H1 (cell line): ENCODE data around the gene TBCE. TPM values are rescaled to one million over a fixed set of nuclear protein-coding genes. Genes with fewer than 3 reads are reported as not detected.

Source experiments
- polyA plus RNA-seq, 7 experiments: library from polyadenylated mRNA; depleted of rRNA in 3 of 7; stranded (reverse) in 5 of 7; unstranded in 2 of 7; fragments of >200 nt in 5 of 7; fragments of 200-250 nt in 2 of 7; gene quantifications; 1 replicate in 5 of 7; 2 replicates in 1 of 7; 4 replicates in 1 of 7; pipeline versions ENCODE4 v1.2.1 to v1.2.3, GENCODE V29; 2011 to 2013; ENCODE audit warnings: missing spikeins in 2 of 7, mixed read lengths in 2 of 7
- total RNA-seq: library from RNA; stranded (reverse); fragmentation: NEBNext Ultra II Directional; extraction: Animal tissue kit (Norgen Biotek cat#: 25700); gene quantifications from 2 replicates; pipeline ENCODE4 v1.2.1, GENCODE V29; 2021
- TF ChIP-seq, protein P1 (sequence below): fragments of 300-600 bp; sonication (generic); IDR thresholded peaks from 2 replicates; pipeline ENCODE4 v1.7.1; 2012; ENCODE audit warnings: low read length, moderate library complexity, mild to moderate bottlenecking, inconsistent platforms; ENCODE audit not compliant: insufficient replicate concordance

The TBCE gene
- total and polyA plus RNA-seq, 2 of the 8 experiments (the other 6 are each of a cell fraction or from before 2014, with no cell fraction given), result 22.7 to 42.9 TPM

DNA sequence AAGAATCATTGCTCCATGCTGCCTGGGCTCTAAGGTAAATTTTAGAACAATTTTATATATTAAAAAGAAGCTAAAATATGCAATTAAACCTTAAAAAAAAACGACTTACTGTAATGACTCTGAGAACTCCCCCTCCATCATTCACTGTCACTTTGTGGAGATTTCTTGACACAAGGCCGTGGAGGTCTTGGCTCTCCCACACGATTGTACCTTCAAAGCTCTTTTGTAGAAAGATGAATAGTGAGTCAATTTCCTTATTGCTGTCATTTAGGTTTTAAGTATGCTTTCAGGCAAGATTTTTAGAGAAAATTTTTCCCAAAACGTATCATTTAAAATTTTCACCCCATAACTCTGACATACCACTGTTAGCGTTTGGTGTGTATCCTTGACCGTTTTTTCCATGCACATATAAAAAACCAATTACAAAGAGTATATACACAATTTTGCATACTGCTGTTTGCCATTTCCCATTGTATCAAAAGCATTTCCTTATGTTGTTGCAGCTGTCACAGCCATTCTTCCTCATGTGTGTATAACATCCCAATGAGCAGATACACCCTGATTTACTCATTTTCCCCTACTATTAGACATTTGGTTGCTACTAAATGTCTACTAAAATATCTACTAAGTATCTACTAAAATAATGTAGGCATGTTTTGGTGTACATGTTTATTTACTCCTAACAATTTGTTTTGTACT, 103.7 kb downstream of the TBCE start (continued):
- TF ChIP-seq, protein P1, sequence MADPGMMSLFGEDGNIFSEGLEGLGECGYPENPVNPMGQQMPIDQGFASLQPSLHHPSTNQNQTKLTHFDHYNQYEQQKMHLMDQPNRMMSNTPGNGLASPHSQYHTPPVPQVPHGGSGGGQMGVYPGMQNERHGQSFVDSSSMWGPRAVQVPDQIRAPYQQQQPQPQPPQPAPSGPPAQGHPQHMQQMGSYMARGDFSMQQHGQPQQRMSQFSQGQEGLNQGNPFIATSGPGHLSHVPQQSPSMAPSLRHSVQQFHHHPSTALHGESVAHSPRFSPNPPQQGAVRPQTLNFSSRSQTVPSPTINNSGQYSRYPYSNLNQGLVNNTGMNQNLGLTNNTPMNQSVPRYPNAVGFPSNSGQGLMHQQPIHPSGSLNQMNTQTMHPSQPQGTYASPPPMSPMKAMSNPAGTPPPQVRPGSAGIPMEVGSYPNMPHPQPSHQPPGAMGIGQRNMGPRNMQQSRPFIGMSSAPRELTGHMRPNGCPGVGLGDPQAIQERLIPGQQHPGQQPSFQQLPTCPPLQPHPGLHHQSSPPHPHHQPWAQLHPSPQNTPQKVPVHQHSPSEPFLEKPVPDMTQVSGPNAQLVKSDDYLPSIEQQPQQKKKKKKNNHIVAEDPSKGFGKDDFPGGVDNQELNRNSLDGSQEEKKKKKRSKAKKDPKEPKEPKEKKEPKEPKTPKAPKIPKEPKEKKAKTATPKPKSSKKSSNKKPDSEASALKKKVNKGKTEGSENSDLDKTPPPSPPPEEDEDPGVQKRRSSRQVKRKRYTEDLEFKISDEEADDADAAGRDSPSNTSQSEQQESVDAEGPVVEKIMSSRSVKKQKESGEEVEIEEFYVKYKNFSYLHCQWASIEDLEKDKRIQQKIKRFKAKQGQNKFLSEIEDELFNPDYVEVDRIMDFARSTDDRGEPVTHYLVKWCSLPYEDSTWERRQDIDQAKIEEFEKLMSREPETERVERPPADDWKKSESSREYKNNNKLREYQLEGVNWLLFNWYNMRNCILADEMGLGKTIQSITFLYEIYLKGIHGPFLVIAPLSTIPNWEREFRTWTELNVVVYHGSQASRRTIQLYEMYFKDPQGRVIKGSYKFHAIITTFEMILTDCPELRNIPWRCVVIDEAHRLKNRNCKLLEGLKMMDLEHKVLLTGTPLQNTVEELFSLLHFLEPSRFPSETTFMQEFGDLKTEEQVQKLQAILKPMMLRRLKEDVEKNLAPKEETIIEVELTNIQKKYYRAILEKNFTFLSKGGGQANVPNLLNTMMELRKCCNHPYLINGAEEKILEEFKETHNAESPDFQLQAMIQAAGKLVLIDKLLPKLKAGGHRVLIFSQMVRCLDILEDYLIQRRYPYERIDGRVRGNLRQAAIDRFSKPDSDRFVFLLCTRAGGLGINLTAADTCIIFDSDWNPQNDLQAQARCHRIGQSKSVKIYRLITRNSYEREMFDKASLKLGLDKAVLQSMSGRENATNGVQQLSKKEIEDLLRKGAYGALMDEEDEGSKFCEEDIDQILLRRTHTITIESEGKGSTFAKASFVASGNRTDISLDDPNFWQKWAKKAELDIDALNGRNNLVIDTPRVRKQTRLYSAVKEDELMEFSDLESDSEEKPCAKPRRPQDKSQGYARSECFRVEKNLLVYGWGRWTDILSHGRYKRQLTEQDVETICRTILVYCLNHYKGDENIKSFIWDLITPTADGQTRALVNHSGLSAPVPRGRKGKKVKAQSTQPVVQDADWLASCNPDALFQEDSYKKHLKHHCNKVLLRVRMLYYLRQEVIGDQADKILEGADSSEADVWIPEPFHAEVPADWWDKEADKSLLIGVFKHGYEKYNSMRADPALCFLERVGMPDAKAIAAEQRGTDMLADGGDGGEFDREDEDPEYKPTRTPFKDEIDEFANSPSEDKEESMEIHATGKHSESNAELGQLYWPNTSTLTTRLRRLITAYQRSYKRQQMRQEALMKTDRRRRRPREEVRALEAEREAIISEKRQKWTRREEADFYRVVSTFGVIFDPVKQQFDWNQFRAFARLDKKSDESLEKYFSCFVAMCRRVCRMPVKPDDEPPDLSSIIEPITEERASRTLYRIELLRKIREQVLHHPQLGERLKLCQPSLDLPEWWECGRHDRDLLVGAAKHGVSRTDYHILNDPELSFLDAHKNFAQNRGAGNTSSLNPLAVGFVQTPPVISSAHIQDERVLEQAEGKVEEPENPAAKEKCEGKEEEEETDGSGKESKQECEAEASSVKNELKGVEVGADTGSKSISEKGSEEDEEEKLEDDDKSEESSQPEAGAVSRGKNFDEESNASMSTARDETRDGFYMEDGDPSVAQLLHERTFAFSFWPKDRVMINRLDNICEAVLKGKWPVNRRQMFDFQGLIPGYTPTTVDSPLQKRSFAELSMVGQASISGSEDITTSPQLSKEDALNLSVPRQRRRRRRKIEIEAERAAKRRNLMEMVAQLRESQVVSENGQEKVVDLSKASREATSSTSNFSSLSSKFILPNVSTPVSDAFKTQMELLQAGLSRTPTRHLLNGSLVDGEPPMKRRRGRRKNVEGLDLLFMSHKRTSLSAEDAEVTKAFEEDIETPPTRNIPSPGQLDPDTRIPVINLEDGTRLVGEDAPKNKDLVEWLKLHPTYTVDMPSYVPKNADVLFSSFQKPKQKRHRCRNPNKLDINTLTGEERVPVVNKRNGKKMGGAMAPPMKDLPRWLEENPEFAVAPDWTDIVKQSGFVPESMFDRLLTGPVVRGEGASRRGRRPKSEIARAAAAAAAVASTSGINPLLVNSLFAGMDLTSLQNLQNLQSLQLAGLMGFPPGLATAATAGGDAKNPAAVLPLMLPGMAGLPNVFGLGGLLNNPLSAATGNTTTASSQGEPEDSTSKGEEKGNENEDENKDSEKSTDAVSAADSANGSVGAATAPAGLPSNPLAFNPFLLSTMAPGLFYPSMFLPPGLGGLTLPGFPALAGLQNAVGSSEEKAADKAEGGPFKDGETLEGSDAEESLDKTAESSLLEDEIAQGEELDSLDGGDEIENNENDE, result no peak
